Peyer's patch (tissue), 4 donors: ENCODE data around the gene LPGAT1. TPM values are rescaled to one million over a fixed set of nuclear protein-coding genes. Genes with fewer than 3 reads are reported as not detected.
A peak's percentile ranks its signal among the peaks of the same experiment; 100 is the strongest.

Experiments used
- DNase-seq, 3 donors: peaks; one replicate each; pipeline ENCODE4 v3.0.0-alpha.2; 2017 to 2019
- H3K27ac ChIP-seq, 4 donors: fragments of 200-600 bp; sonication (generic); one replicate each; pipeline ENCODE4 v1.5.1; 2016 to 2019
- H3K27me3 ChIP-seq, 2 donors: fragments of 200-600 bp; sonication (generic); one replicate each; pipeline ENCODE4 v1.5.1; 2019
- H3K36me3 ChIP-seq, 3 donors: fragments of 200-600 bp; sonication (generic); one replicate each; pipeline ENCODE4 v1.5.1; 2016 to 2019
- H3K4me1 ChIP-seq, 4 donors: fragments of 200-600 bp; sonication (generic); one replicate each; pipeline ENCODE4 v1.5.1; 2016 to 2019
- H3K4me3 ChIP-seq, 4 donors: fragments of 200-600 bp; sonication (generic); 1 replicate in 3 of 4; 2 replicates in 1 of 4; pipeline ENCODE4 v1.5.1; 2016 to 2019; ENCODE audit warnings: mild to moderate bottlenecking in 1 of 4
- H3K9me3 ChIP-seq, 4 donors: fragments of 200-600 bp; sonication (generic); one replicate each; pipeline ENCODE4 v1.5.1; 2016 to 2019; ENCODE audit warnings: mild to moderate bottlenecking in 1 of 4
- POLR2A ChIP-seq, 2 donors: fragments of 450-650 bp; IDR thresholded peaks; one replicate each; pipeline ENCODE4 v1.5.1; 2017; ENCODE audit warnings: antibody characterized with exemption in 2 of 2, mild to moderate bottlenecking in 2 of 2, moderate library complexity in 2 of 2
- total RNA-seq, 4 donors: library from RNA; depleted of rRNA; stranded (reverse); fragments of >200 nt; gene quantifications; one replicate each; pipeline ENCODE4 v1.1.0, GENCODE V29; 2016
- TF ChIP-seq, protein P1 (sequence below), 6 experiments: fragments of 450-650 bp in 4 of 6; fragments of 200-600 bp in 2 of 6; sonication (generic) in 1 of 6; IDR thresholded peaks; one replicate each; pipeline ENCODE4 v1.5.1; 2017 to 2019; ENCODE audit warnings: antibody characterized with exemption in 6 of 6, mild to moderate bottlenecking in 3 of 6, moderate library complexity in 1 of 6

Gene LPGAT1
- total RNA-seq, 4 donors from 2014 or later = 18.2 to 171 (median 138) TPM

DNA sequence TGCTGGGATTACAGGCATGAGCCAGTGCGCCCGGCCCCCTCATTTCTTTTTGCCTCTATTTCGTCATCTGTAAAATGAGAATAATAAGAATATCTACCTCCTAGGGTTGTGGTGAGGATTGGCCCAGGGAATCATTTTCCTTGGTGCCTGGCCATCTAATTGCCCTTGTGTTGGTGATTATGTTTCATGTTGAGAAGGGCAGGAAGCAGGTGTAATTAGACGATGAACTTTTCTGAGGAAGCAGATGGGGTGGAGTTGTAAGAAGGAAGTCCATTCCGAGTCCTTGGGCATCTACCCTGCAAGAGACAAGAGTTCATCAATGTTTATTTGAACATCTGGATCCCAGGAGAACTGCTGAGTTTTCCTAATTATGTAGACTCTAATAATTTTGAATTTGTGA is 116.4 kb downstream of the LPGAT1 start:
- TF ChIP-seq, protein P1, sequence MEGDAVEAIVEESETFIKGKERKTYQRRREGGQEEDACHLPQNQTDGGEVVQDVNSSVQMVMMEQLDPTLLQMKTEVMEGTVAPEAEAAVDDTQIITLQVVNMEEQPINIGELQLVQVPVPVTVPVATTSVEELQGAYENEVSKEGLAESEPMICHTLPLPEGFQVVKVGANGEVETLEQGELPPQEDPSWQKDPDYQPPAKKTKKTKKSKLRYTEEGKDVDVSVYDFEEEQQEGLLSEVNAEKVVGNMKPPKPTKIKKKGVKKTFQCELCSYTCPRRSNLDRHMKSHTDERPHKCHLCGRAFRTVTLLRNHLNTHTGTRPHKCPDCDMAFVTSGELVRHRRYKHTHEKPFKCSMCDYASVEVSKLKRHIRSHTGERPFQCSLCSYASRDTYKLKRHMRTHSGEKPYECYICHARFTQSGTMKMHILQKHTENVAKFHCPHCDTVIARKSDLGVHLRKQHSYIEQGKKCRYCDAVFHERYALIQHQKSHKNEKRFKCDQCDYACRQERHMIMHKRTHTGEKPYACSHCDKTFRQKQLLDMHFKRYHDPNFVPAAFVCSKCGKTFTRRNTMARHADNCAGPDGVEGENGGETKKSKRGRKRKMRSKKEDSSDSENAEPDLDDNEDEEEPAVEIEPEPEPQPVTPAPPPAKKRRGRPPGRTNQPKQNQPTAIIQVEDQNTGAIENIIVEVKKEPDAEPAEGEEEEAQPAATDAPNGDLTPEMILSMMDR (IDR thresholded peaks at IDR 0.05) = no peak
- TF ChIP-seq POLR2A (IDR thresholded peaks at IDR 0.05) = no peak
- no peaks in the 10 kb centered on the region for H3K36me3 ChIP-seq
- no peaks in the 10 kb centered on the region for H3K9me3 ChIP-seq
- no peak overlapping the region for H3K4me3 ChIP-seq
- DNase-seq = no peak
- no peak overlapping the region for H3K27ac ChIP-seq
- H3K27me3 ChIP-seq = no peaks in the 10 kb centered on the region
- no peaks in the 10 kb centered on the region for H3K4me1 ChIP-seq

DNA sequence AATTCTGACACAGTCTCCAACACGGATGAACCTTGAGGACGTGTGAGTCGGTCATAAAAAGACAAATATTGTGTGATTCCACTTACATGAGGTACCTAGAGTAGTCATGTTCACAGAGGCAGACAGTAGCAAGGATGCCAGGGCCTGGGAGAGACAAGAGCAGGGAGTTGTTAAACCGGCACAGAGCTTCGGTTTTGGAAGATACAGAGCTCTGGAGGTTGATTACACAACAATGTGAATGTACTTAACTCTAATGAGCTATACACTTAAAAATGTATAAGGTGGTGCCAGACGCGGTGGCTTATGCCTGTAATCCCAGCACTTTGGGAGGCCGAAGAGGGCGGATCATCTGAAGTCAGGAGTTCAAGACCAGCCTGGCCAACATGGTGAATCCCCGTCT is 117.3 kb downstream of the LPGAT1 start:
- TF ChIP-seq POLR2A (IDR thresholded peaks at IDR 0.05) = no peak
- TF ChIP-seq, protein P1 (IDR thresholded peaks at IDR 0.05) = no peak
- Histone ChIP-seq H3K4me1 (no peaks in the 10 kb centered on the region), H3K4me3 (no peak overlapping the region), H3K36me3 (no peaks in the 10 kb centered on the region), H3K9me3 (no peaks in the 10 kb centered on the region), H3K27me3 (no peaks in the 10 kb centered on the region), H3K27ac (no peak overlapping the region)
- DNase-seq = peak in 1 of 3 donors; percentile 34

DNA sequence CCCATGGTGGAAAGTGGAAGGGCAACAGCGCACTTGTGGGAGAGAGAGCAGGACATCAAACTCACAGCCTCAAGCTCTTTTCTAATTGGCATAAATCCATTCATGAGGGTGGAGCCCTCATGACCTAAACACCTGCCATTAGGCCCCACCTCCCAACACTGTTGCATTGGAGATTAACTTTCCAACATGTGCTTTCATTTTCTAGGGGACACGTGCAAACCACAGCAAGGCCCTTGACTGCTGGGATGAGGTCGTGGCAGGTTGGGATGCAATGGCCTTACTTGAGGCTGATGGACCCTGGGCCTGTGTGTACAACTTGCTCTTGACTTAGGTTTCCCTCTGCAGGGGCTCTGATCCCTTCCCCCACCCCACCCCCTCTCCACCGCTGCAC is 119.3 kb downstream of the LPGAT1 start:
- Histone ChIP-seq H3K4me1 (no peaks in the 10 kb centered on the region), H3K9me3 (no peaks in the 10 kb centered on the region), H3K27me3 (no peaks in the 10 kb centered on the region), H3K4me3 (no peak overlapping the region), H3K27ac (no peak overlapping the region), H3K36me3 (no peaks in the 10 kb centered on the region)
- DNase-seq = no peak
- TF ChIP-seq POLR2A (IDR thresholded peaks at IDR 0.05) = no peak
- TF ChIP-seq, protein P1 (IDR thresholded peaks at IDR 0.05) = no peak

DNA sequence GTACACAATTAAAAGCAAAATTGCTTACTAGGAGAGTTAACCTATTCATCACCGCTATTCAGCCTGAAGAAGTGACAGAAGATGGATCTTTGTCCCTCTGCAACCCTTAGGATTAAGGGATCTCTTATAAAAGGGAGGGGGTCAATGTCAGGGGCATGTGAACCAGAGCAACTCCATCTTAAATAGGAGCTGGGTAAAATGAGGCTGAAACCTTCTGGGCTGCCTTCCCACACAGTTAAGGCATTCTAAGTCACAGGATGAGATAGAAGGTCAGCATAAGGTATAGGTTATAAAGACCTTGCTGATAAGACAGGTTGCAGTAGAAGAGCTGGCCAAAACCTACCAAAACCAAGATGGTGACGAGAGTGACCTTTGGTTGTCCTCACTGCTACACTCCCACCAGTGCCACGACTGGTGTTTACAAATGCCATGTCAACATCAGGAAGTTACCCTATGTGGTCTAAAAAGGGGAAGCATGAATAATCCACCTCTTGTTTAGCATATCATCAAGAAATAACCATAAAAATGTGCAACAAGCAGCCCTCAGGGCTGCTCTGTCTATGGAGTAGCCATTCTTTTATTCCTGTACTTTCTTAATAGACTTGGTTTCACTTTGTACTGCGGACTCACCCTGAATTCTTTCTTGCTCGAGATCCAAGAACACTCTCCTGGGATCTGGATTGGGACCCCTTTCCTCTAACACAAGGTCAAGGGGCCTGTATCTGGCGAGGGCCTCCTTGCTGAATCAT is 119.8 kb downstream of the LPGAT1 start:
- no peak overlapping the region for H3K4me3 ChIP-seq
- no peaks in the 10 kb centered on the region for H3K9me3 ChIP-seq
- H3K36me3 ChIP-seq = no peaks in the 10 kb centered on the region
- no peak for DNase-seq
- H3K27ac ChIP-seq = no peak overlapping the region
- no peaks in the 10 kb centered on the region for H3K4me1 ChIP-seq
- no peaks in the 10 kb centered on the region for H3K27me3 ChIP-seq
- TF ChIP-seq POLR2A (IDR thresholded peaks at IDR 0.05) = no peak
- TF ChIP-seq, protein P1 (IDR thresholded peaks at IDR 0.05) = no peak

DNA sequence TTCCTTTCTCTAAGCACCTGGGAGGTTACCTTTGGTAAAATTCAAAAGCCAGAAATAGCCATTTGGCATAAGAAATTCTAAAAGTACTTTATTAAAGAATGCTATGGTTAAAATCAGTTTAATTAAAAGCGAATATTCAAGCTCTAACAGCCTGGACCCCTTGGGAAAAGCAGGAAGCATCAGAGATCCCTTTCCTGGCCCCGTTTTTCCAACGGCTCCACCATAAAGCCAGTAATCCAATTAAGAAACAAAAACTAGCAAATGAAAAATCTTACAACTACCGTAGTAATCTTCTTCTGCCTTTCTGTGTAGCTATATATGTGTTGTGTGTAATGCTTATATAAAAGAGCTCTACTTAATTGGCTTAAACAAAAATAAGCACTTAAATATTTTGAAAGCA is 121.6 kb downstream of the LPGAT1 start:
- H3K27me3 ChIP-seq = no peaks in the 10 kb centered on the region
- H3K4me3 ChIP-seq = no peak overlapping the region
- H3K27ac ChIP-seq = no peak overlapping the region
- H3K36me3 ChIP-seq = no peaks in the 10 kb centered on the region
- no peaks in the 10 kb centered on the region for H3K4me1 ChIP-seq
- H3K9me3 ChIP-seq = no peaks in the 10 kb centered on the region
- no peak for DNase-seq
- TF ChIP-seq, protein P1 (IDR thresholded peaks at IDR 0.05) = no peak
- no peak for TF ChIP-seq POLR2A (IDR thresholded peaks at IDR 0.05)
